Measurements from ENCODE around the gene SMIM14.
A peak's percentile ranks its signal among the peaks of the same experiment; 100 is the strongest.

The SMIM14 gene

GRCh38 chr4:39587881-39588280 lies 50.8 kb downstream of the SMIM14 start:
- no peak overlapping the region for H3K27ac ChIP-seq
- POLR2A ChIA-PET (ENCODE audit: low non-redundant PET): no interaction called here
- DNase-seq (ENCODE audit: low spot score): no peak
- CTCF ChIA-PET: no interaction called here
- TF ChIP-seq CTCF (conservative IDR thresholded peaks at IDR 0.05; ENCODE audit: low read depth): no peak

- DNase-seq (ENCODE audit: low spot score): no peak
- no peak for TF ChIP-seq CTCF (conservative IDR thresholded peaks at IDR 0.05; ENCODE audit: low read depth)
- no peak overlapping the region for H3K27ac ChIP-seq
- ChIA-PET POLR2A (ENCODE audit: low non-redundant PET) (no interaction called here), CTCF (interaction anchor here (0.6 to 0.9 kb wide), 2 partner anchors 108 to 454 kb away, joined by 4 read pairs; no protein-coding TSS in a partner anchor)
Observed at GRCh38 chr4:39574946-39575345, 63.7 kb downstream of the SMIM14 start.

GRCh38 chr4:39571504-39571903 lies 67.2 kb downstream of the SMIM14 start:
- TF ChIP-seq CTCF (conservative IDR thresholded peaks at IDR 0.05; ENCODE audit: low read depth): no peak
- ChIA-PET POLR2A (ENCODE audit: low non-redundant PET) (no interaction called here), CTCF (interaction anchor here (0.5 to 0.6 kb wide), 2 partner anchors 10 to 1600 kb away, joined by 3 read pairs; no protein-coding TSS in a partner anchor)
- no peak overlapping the region for H3K27ac ChIP-seq
- DNase-seq (ENCODE audit: low spot score): no peak

GRCh38 chr4:39571054-39571453 lies 67.6 kb downstream of the SMIM14 start:
- no peak for TF ChIP-seq CTCF (conservative IDR thresholded peaks at IDR 0.05; ENCODE audit: low read depth)
- no peak overlapping the region for H3K27ac ChIP-seq
- CTCF ChIA-PET: interaction anchor here (0.6 kb wide), 1 partner anchor 1601 kb away, joined by 3 read pairs; no protein-coding TSS in a partner anchor
- no peak for DNase-seq (ENCODE audit: low spot score)
- POLR2A ChIA-PET (ENCODE audit: low non-redundant PET): no interaction called here

- ChIA-PET CTCF (interaction anchor here (0.5 kb wide), 2 partner anchors 101 to 1391 kb away, joined by 3 to 5 read pairs; no protein-coding TSS in a partner anchor), POLR2A (ENCODE audit: low non-redundant PET) (interaction anchor here (0.8 kb wide), 1 partner anchor 13 kb away, joined by 3 read pairs; no protein-coding TSS in a partner anchor)
- DNase-seq (ENCODE audit: low spot score): no peak
- TF ChIP-seq CTCF (conservative IDR thresholded peaks at IDR 0.05; ENCODE audit: low read depth): no peak
- no peak overlapping the region for H3K27ac ChIP-seq
Observed at GRCh38 chr4:39569209-39569608, 69.5 kb downstream of the SMIM14 start.

GRCh38 chr4:39568805-39569204 lies 69.9 kb downstream of the SMIM14 start:
- DNase-seq (ENCODE audit: low spot score): peak; percentile 63
- ChIA-PET CTCF (interaction anchor here (0.5 kb wide), 1 partner anchor 1390 kb away, joined by 3 read pairs; no protein-coding TSS in a partner anchor), POLR2A (ENCODE audit: low non-redundant PET) (interaction anchor here (0.8 kb wide), 1 partner anchor 14 kb away, joined by 3 read pairs; no protein-coding TSS in a partner anchor)
- TF ChIP-seq CTCF (conservative IDR thresholded peaks at IDR 0.05; ENCODE audit: low read depth): no peak
- no peak overlapping the region for H3K27ac ChIP-seq

All from RWPE1 (cell line).